HG03196 (cell line): ENCODE measurements around the gene IKZF2.
"Not testable (repeated sequence)": the region's sequence is repeated elsewhere in the genome, so short reads cannot be mapped to it uniquely, and the experiment has no call there.

Source experiments
- ATAC-seq: cut with Tn5 transposase; IDR thresholded peaks from one replicate; pipeline ENCODE4 v1.9.1; 2021; ENCODE audit not compliant: unreplicated experiment

Gene IKZF2

DNA sequence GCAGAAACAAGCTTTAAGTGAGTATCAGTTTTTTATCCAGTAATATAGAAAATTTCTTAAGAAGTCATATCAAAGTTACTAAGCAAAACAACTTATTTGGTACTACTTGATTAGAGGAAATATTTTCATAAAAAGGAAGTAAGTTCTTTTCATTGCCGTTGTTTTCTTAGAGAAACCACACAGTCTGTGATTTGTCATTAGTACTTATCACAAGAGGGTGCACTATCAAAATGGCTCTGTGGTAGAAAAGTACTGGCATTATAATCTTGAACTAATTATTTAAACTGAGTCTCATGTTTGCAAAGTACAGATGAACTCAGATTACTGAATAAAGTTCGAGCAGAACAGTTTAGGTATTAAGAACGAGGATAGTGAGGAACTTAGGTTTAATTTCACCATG lies 93.4 kb downstream of the IKZF2 start:
- ATAC-seq, result no peak

DNA sequence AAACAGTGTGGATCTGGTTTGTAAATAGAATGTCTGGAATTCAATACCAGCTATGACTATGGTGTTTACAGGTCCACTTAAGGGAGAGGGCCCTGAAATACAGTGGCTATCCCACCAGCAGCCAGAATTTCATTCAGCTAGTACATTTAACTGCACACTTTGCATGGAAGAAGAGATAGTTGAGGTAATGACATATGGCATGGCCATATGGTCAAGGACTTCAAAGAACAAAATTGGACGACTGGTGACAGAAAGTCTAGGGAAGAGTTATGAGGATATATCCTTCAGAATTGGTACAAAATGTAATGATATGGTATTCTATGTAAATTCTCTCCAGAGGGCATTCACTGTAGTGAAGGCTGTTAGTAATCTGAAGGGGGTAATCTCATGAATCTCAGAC lies 105.0 kb downstream of the IKZF2 start:
- ATAC-seq, result no peak

DNA sequence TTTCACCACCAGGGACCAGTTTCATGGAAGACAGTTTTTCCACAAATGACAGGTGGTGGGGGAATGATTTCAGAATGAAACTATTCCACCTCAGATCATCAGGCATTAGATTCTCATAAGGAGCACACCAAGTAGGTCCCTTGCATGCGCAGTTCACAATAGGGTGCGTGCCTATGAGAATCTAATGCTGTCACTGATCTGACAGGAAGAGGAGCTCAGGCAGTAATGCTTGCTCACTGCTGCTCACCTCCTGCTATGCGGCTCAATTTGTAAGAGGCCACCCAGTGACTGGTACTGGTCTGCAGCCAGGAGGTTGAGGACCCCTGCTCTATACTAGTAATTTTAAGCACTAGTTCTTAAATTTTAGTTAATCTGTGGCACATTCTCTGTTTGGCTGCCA lies 107.8 kb downstream of the IKZF2 start:
- no peak for ATAC-seq

DNA sequence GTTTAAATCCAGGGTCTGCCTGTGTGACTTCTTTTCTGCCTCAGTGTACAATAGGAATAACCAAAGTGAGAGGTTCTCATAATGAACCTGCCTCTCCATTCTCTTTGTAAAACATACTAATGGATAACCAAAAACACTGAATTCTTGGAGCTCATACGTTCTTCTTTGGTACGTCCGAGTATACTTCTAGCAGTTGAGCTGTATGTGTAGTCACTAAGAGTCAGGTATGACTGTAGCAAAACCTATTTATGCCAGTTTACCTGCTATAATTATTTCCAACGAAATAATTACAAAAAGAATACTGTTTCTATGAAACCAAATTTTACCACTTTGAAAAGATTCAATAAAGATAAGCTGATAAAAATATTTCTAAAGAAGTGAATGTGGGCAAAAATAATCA lies 109.2 kb downstream of the IKZF2 start:
- no peak for ATAC-seq

DNA sequence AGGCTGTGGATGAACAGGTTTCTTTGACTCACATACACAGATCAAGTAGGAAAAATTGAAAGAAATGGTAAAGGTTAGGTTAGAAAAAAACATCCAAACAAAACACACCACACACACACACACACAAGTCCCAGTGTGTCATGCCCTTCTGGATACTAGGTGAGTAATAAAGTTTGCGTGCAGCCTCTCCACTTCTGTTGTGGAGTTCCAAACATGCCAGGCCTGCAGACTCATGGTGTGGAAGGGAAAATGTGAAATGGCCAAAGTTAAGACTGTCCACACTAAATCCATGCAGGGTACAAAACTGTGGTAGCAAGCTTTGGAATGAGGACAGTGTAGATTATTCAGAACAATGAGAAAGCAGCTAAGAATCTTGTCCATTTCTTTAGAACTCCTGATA lies 114.6 kb downstream of the IKZF2 start:
- ATAC-seq, result no peak

DNA sequence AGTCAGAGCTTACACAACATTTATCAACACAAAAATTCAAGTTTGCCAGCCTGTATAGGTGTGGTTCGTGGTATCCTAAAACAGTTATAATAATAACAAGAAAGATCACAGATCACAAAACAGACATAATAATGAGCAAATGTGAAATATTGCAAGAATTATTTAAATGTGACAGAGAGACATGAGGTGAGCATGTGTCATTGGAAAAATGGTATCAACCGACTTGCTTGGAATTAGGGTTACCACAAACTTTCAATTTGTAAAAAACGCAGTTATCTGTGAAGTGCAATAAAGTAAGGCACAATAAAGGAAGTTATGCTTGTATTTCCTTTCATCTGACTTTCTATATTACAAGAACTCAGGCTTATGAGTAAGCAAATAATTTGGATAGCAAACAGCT lies 116.8 kb downstream of the IKZF2 start:
- no peak for ATAC-seq

DNA sequence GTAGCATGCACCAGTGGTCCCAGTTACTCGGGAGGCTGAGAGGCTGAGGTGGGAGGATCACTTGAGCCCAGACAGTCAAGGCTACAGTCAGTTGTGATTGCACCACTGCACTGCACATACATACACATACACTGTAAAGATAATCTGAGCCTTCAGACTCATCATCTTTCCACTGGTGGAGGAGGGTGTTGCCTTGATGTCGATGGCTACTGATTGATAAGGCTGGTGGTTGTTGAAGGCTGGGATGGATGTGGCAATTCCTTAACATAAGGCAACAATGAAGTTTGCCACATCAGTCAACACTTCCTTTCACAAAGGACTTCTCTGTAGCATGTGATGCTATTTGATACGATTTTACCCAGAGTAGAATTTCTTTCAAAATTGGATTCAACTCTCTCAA lies 118.8 kb downstream of the IKZF2 start:
- no peak for ATAC-seq

DNA sequence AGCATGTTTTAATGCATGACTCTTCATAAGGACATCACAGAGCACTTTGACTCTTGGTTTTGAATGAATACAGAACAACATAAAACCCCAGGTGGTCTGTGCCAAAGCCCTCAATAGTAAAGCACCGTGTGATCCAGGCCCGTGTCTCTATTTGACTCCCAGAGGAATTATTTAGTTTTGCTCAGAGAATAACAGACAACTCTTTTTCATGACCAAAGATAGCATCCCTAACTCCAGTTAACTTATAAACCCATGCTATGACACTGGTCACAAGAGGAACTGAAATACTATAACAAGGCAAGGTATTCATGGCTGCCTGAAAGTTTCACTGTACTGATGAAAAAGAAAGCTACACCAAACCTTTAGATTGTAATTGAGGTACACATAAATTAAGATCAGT lies 128.4 kb downstream of the IKZF2 start:
- ATAC-seq, result peak; percentile 72

DNA sequence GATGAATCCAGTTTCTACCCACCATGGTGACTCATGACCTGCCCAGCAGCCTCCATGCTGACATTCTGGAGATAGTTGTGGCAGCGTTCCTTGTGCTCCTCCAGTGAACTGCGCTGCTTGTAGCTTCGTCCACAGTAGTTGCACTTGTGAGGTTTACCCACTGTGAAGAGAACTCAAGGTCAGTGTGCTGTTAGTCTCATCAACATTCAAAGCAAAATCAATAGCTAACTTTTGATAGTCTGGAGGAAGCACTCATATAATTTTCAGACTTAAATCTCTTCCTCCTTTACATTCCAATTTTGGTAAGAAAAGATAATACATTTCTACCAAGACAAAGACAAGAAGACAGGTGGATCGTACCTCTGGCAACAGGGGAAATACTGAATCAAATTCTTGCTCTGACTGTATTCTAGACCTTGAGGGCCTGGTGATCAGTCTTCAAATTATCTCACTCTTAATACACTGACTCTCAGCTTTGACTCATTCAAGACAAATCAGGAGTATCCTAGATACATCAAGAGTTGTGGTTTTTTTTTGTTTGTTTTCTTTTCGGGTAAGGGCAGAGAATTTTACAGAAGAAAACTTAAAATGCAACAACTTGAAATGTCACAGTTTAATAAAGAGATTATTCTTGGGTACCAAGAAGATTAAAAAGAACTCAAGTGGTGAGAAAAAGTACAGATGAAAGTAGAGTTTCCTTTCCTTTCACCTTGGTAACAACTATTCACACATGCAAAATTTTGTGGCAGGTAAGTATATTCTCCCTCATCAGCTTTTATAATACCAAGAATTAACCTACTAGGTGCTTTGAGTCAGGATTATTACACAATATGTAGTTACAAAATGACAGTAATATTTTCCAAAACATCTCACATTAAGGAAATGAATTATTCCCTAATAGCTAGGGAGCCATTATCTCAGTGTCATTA lies 129.2 kb downstream of the IKZF2 start:
- ATAC-seq, result peak; percentile 81

DNA sequence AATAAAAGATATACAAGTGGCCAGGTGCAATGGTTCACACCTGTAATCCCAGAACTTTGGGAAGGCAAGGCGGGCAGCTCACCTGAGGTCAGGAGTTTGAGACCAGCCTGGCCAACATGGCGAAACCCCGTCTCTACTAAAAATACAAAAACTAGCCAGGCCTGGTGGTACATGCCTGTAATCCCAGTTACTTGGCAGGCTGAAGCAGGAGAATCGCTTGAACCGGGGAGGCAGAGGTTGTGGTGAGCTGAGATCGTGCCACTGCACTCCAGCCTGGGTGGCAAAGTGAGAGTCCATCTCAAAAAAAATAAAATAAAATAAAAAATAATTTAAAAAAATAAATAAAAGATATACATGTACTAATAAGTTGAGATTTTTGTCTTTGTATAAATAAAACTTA lies 130.5 kb downstream of the IKZF2 start:
- not testable (repeated sequence) for ATAC-seq

DNA sequence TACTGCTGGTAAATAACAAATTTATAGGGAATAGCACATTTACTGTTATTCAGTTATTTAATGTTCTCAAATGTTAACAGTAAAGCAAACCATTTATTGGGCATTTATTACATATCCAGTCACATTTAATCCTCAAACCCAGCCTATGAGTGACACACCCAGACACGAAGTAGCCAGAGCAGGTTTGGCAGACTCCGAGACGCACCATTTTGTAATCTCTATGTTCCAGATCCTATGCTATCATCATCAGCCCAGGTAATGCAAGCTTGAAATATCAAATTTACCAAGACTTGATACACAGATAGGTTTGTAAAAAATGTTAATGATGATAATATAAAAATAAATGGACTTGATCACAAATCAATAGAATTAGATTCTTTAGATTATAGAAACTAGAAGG lies 131.1 kb downstream of the IKZF2 start:
- ATAC-seq, result no peak

DNA sequence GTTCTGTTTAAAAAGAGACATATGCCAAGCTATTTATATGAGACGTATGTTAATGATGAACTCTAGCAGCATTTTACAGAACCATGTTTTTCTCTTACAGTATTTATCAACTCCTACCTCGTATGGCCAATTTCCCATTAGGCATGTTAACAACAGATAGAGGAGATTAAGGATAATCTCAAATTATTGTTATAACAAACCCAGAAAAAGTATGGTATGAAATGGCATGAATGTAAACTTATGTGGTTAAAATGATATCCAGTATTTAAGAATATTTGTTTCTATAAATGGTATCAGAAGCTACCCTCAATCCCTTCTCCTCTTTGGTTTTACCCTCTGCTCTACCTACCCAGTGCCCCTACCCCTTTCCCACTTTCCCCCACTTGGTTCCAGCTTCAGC lies 132.0 kb downstream of the IKZF2 start:
- ATAC-seq, result no peak

DNA sequence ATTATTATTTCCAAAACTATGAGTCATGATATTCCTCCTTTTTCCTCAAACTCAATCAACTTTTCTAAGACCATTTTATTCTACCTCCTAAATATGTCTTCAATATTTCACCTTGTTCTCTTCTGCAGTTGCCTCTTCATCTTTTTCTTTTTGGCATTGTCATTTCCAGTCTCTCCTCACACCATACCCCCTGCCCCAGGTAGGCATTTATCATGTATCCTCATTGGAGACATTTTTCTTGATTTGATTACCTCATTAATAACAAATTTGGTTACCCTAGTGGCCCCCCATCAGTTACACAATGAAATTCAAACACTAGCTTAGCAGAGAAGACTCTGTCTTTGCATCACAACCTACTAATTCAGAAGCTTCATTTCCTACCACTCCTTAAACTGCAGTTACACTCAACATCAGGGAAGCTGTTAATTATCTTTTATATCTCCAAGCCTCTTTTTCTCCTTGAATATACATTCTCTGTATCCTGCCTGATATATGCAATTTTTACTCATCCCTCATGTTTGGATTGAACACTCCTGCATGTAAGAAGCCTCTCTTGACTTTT lies 133.0 kb downstream of the IKZF2 start:
- no peak for ATAC-seq

DNA sequence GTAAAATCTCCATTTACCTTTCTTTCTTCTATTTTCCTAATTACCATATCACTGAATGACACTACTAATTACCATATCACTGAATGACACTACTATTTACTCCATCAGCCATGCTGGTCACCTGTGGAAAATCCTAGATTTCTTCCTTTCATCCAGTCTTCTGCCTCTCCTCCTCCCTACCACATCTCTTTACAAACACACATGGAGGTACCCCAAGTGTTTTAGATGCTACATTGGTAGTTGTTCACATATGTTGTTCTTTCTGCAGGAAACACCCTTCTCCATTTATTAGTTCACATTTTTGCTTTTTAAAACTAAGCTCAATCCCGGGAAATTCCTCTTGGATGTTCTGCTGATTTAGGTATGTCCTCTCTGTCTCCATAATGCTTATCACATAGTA lies 134.0 kb downstream of the IKZF2 start:
- no peak for ATAC-seq

DNA sequence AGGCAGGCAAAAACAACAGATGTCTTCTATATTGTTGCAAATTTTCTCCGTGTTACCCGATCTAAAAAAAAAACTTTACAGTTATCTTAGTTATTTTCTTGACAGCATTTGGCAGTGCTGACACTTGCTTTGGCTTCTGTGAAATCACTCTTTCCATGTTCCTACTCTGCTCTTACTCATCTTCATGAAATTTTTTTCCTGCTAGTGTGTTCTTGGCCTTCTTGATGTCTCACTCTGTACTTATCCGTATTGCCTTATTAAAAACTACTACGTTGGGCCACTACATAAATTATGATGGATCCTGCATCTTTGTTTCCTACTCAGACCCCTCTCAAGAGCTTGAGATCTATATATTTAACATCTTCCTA lies 134.4 kb downstream of the IKZF2 start:
- ATAC-seq, result no peak

DNA sequence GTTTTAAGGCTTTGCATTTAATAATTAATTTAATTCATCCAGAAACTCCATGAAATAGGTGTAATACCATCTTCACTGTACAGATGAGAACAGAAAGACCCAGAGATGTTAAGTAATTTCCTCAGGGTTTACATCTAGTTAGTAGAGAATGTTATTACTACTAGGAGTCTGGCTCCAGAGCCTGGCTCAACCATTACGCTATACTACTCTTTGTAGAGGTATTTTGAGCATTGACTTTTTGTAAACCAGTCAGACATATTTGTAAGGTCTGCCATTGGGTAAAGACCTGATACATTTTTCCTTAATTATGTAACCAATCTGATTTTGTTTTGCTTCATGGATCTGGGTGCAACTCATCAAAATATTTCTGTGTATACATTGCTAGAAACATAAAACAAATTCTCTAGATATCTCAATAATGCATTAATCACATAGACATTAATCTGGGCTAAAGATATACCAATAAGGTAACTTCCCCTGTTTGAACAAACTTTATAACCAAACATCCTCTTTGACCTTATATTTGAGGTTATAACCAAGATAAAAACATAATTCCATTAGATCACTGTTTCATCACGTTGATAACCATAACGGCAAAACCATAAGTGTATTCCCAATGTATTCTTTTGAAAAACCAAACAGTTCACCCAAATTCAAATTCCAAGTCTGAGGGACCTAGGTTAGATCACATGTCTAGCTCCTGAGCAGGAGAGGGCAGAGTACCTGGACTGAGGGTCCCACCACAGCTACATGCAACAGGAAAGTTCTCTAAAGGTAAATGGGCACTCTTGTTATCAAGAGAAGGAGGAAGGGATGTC lies 135.0 kb downstream of the IKZF2 start:
- no peak for ATAC-seq

DNA sequence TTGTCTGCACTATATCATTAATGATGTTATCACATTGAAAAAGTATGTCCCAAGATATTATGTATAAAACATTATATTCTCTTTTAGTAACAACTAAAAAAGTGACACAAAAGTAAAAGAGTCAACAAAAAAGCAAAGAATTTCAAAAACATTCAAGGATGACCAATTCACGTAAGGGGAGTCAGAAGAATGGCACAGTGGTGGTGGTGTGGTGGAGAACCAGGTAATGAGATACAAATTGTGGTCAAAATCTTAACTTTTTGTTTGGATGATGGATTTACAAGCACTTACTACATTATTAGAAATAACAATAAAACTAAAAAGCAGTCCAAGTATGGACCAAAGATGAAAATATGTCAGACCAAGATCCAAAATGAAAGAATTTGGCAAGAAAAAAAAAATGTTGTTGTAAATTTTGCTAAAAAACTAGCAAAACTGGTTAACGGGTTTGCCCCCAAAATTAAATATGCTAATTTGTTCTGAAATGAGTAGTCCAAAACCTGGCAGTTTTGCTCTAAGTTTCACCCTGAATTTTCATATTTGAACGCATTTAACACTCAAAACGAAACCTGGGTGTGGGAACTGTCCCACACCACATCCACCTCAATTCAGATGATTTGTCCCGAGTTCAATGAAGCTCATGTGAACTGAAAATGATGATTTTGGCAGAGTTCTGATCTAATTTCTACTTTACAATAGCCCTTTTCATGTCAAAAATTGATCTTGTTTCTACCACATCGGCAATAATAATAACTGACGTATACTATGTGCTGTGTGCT lies 135.8 kb downstream of the IKZF2 start:
- peak; percentile 88 for ATAC-seq

DNA sequence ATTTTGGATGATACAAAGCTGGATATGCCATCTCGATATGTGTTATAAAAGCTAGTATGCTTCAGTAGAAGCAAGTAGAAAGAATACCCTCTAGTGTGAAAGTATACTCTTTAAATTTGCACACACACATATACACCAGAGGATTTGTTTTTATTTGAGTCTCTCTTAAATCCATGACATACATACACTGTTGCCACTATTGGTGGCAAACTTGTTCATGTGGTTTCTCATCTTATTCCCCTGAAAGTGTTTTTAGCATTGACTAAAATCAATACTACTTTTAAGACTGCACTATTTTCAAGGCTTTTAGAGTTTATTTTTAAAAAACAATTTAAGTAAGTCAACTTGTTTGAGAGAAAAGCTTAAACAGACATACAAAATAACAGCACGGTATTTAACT lies 137.4 kb downstream of the IKZF2 start:
- ATAC-seq, result no peak

DNA sequence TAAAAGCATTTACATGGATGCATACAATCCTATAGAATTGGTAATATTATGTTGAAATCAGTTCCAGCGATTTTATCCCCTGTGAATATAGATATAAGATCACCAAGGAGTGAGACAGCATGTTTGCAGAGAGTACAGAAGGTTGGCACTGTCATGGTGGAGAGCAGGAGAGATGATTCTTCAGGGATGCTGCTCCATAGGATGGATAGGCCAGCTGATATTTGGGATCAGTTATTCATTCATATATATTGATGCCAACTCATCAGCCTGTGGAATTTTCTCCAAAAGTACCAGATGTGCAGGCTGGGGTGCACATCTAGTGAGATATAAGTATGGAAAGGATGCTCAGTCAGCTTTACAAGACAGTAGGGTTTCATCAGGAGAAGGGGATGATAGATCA lies 139.9 kb downstream of the IKZF2 start:
- ATAC-seq, result no peak

DNA sequence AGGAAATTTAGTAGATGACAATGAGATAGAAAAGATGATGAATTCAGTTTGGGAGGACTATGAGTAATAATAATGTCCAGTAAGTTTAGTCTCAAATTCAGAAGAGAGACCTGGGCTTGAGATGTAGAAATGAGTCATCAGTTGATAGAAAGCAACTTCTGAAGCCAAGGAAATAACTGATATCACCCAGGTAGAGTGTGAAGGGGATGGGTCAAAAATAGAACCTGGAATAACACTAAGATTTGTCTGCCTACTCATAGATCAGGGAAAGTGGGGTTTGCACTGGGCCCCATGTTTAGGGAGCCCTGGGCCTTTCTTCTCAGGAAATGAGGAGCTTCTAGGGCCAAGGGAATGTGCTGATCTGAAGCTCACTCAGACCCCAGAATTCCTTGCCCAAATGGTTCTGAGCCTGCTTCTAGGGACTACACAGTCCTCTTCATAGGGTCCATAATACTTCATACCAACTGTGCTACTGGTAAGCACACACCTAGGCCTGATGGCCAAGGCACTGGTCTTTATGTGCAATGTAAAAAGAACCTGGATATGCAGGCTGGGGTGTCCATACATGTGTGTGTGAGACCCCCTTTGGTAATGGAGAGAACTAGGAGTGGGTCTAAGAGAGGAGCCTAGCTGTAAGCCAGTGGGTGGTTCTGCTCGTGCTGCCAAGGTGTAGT lies 141.2 kb downstream of the IKZF2 start:
- ATAC-seq, result peak; percentile 33
